GM10847 (cell line): ENCODE data around the gene GCGR.

Experiments used
- POLR2A ChIP-seq: IDR thresholded peaks from 2 replicates; pipeline ENCODE4 v1.6.1; 2011; ENCODE audit not compliant: insufficient read length; ENCODE audit errors: extremely low read depth

Gene GCGR

GRCh38 chr17:81834831-81835267, 30.9 kb downstream of the GCGR start, which contains the start of gene PPP1R27:
Gene PPP1R27, minus strand, starts transcription at chr17:81835050. Its CDS starts 97 bp downstream, at chr17:81834953.
- TF ChIP-seq POLR2A = no peak

- no peak for TF ChIP-seq POLR2A
Measured at GRCh38 chr17:81837641-81838040, 33.7 kb downstream of the GCGR start.

- no peak for TF ChIP-seq POLR2A
Measured at GRCh38 chr17:81838753-81839255, 34.9 kb downstream of the GCGR start.

GRCh38 chr17:81839301-81839700, 35.4 kb downstream of the GCGR start:
- no peak for TF ChIP-seq POLR2A

- no peak for TF ChIP-seq POLR2A
Measured at GRCh38 chr17:81840826-81841778, 37.2 kb downstream of the GCGR start.

GRCh38 chr17:81841866-81842265, 37.9 kb downstream of the GCGR start:
- TF ChIP-seq POLR2A = no peak

- TF ChIP-seq POLR2A = no peak
Measured at GRCh38 chr17:81842378-81842724, 38.4 kb downstream of the GCGR start.

GRCh38 chr17:81842725-81843504, 39.0 kb downstream of the GCGR start:
- no peak for TF ChIP-seq POLR2A

- TF ChIP-seq POLR2A = no peak
Measured at GRCh38 chr17:81843713-81844326, 39.9 kb downstream of the GCGR start.

- TF ChIP-seq POLR2A = no peak
Measured at GRCh38 chr17:81844327-81844851, 40.4 kb downstream of the GCGR start.

GRCh38 chr17:81844887-81845286, 40.9 kb downstream of the GCGR start:
- TF ChIP-seq POLR2A = no peak

GRCh38 chr17:81845361-81845760, 41.4 kb downstream of the GCGR start:
- TF ChIP-seq POLR2A = no peak

GRCh38 chr17:81845881-81846742, 42.2 kb downstream of the GCGR start:
- TF ChIP-seq POLR2A = no peak

GRCh38 chr17:81846743-81847689, 43.1 kb downstream of the GCGR start:
- TF ChIP-seq POLR2A = no peak

GRCh38 chr17:81849457-81849856, 45.5 kb downstream of the GCGR start:
- TF ChIP-seq POLR2A = no peak
